Activated T-helper 9 cell treated with anti-CD3 and anti-CD28 coated beads, Interleukin-2, amount 50 U/mL, for 16 hours (primary cell): ENCODE measurements around the gene FNDC3A.
"Not testable (repeated sequence)": the region's sequence is repeated elsewhere in the genome, so short reads cannot be mapped to it uniquely, and the experiment has no call there.

ENCODE experiments used
- DNase-seq: peaks from one replicate; pipeline ENCODE4 v3.0.0-alpha.2; 2020; ENCODE audit warnings: low read depth

The FNDC3A gene

DNA sequence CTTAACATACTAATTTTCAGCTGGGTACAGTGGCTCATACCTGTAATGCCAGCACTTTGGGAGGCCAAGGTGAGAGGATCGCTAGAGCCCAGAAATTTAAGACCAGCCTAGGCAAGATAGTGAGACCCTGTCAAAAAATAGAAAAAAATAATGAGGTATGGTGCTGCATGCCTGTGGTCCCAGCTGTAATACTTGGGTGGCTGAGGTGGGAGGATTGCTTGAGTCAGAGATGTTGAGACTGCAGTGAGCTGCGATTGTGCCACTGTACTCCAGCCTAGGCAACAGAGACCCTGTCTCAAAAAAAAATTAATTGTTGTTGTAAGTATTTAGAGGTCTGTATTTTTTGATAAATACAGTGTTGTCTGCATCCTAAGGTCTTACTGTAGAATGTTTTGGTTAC is 66.8 kb downstream of the FNDC3A start:
- DNase-seq = no peak

DNA sequence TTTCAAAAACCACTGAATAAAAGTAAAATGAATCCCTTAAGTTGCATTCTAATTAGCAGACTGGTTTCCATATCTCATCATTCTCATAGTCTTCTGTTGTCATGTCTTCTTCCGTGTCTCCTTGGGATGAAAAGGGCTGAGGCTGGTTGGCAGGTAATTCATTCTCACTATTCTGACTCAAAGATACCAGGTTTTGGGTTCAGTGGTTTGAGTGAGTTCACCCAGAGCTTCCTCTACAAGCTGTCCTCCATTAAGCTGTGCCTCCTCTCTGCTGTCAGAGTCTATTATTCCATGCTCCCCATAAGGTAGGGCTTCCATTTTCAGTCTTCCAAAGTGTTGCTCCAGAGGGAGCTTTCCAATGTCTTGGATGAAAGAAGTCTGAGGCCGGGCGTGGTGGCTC is 68.3 kb downstream of the FNDC3A start:
- no peak for DNase-seq

DNA sequence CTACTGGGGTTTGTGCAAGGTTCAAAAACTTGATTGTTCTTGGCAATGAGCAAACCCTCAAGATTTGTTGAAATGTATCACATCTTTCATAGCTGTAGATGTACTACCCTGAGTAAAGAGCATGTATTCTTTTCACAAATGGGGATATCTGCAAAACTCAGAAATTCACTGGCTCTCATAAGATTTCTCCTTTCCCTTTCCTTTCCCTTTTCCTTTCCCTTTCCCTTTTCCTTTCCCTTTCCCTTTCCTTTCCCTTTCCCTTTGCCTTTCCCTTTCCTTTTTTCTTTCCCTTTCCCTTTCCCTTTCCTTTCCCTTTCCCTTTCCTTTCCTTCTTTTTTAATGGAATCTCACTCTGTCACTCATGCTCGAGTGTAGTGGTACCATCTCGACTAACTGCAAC is 69.1 kb downstream of the FNDC3A start:
- DNase-seq = no peak

DNA sequence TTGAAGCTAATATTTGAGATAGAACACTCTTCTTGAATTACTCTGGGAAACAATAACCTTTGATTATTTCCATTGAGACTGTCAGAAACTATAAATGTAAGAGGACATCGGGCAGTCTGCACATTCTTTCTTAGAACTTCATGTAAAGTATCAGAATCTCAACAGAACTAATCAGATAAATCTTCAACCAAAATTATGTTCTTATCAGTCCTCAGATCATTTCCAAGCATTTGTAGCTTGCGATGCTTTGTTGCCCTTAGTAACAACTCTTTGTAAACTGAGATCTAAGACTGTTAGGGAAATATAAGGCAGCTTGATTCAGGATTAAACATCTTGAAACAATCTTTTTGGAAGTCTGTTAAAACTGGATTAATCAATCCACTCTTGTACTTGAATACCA is 70.3 kb downstream of the FNDC3A start:
- DNase-seq = no peak

DNA sequence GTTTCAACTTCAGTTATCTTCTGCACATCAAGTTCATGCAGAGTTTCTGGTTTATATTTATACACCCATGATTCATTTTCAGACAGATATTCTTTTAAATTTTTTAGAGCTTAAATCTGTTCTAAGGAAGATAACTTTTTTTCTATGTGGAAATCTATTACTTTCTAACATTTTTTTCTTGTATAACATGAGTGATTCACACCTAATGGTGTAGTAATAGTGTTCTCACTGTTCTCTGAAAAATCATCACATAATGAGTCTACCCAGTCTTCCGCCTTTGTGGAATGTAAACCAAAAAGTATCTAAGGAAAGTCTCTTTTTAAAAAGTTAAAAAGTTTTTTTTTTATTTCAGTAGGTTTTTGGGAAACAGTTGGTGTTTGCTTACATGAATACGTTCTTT is 70.8 kb downstream of the FNDC3A start:
- no peak for DNase-seq

DNA sequence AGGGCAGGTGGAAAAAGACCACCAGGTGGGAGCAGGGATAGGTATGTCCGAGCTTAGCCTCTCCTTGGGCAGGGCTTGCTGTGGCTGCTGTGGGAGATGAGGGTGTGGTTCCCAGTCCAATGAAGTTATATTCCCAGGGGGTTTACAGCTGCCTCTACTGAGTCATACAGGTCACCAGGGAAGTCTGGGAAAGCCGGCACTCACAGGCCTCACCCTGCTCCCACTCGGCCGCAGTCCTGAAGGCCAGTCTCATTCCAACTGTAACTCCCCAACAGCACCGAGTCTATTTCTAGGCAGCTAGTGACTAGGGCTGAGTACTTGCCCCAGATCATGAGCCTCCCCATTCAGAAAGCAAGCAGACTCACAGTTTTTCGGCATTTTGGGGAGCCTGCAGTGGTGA is 77.1 kb downstream of the FNDC3A start:
- no peak for DNase-seq

DNA sequence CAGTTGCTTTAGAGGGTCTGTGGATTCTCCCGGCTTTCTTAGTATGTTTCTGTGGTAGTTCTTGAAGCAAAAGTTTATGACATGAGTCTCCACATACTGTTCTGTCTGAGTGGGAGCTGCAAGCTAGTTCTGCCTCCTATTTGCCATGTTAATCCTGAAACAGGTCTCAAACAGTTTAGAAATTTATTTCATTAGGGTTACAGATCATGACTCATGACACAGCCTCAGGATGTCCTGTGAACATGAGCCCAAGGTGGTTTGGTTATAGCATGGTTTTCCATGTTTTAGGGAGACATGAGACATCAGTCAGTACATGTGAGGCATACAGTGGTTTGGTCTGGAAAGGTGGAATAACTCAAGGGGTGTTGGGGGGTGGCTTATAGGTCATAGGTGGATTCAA is 77.5 kb downstream of the FNDC3A start:
- no peak for DNase-seq

DNA sequence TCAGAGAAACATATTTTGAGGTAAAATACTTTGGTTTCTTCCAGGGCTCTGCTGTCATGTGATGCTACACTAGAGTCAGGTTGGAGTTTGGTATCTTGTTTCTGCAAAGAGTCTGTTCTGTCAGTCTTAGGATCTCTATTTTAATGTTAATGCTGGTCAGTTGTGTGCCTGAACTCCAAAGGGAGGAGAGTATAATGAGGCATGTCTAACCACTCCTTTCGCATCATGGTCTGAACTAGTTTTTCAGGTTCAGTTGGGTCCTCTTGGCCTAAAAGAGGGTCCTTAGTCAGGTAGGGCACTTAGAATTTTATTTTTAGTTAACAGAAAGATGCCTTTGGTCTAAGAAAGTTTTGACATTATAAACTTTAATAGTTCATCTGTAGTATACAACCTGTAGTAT is 78.2 kb downstream of the FNDC3A start:
- no peak for DNase-seq

DNA sequence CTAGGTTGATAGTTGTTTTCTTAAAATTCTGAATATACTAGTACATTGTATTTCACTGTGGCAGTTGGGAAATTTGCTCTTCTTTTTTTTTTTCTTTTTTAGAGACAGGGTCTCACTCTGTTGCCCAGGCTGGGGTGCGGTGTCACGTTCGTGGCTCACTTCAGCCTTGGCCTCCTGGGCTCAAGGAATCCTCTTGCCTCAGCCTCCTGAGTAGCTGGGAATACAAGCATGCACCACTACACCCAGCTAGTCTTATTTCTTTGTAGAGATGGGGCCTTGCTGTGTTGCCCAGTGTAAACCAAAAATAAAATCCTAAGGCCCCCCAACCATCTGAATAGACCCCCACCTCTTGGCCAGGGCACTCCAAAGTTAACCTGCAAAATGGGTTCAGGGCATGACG is 79.3 kb downstream of the FNDC3A start:
- no peak for DNase-seq

DNA sequence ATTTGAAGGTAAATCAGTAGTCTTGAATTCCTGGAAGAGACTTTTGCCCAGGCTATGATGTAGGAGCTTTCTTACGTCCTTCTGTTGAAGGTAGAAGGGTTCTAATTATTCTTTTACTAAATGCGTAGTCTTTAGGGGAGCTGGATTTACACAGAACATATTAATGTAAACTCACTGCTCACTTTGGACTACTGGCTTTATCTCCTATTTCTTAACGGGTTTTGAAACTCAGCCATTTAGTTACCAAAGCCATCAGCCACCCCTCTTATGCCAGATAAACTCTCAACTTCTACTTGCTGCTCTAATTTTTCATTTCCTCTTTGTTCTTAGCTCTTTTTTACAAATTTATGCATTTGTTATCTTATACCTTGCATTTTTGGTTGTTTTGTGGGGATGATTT is 81.5 kb downstream of the FNDC3A start:
- no peak for DNase-seq

DNA sequence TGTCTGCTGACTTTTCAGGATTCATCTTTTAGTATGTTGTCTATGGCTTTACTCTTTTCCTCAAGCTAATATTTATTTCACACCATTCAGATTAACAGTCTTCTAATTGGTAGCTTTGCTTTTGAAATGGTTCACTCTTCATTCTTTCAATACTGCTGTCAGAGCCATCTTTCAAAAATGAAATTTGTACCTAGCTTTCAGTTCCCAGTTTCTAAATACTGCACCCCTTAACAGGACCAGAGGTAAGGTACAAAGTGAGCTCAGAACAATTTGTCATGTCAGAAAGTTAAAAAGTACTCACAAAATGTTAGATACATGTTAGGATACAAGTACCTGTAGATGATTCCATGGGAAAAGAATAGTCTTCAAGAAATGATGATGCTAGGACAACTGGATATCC is 83.0 kb downstream of the FNDC3A start:
- DNase-seq = no peak

DNA sequence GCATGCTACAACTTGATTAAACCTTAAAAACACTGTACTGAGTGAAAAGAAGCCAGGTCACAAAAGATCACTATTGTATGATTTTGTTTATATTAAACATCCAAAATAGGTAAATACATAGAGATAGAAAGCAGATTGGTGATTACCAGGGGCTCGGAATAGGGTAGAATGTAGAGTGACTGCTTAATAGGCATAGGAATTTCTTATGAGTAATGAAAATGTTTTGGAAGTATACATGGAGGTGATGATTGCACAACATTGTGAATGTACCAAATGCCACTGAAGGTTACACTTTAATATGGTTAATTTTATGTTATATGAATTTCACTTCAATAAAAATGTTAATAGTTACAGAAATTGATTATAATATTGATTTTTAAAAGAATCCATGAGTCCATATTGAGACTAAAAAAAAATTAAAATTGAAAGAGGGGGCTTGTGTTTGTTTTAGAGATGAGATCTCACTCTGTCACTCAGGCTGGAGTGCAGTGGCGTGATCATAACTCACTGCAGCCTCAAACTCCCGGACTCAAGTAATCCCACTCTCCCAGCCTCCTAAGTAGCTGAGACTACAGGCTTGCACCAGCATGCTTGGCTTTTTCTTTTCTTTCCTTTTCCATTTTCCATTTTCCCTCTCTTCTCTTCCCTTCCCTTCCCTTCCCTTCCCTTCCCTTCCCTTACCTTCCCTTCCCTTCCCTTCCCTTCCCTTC is 85.1 kb downstream of the FNDC3A start:
- no peak for DNase-seq

DNA sequence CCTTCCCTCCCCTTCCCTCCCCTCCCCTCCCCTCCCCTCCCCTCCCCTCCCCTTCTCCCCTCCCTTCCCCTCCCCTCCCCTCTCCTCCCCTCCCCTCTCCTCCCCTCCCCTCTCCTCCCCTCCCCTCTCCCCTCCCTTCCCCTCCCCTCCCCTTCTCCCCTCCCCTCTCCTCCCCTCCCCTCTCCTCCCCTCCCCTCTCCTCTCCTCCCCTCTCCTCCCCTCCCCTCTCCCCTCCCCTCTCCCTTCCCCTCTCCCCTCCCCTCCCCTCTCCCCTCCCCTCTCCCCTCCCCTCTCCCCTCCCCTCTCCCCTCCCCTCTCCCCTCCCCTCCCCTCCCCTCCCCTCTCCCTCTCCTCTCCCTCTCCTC is 85.7 kb downstream of the FNDC3A start:
- not testable (repeated sequence) for DNase-seq

DNA sequence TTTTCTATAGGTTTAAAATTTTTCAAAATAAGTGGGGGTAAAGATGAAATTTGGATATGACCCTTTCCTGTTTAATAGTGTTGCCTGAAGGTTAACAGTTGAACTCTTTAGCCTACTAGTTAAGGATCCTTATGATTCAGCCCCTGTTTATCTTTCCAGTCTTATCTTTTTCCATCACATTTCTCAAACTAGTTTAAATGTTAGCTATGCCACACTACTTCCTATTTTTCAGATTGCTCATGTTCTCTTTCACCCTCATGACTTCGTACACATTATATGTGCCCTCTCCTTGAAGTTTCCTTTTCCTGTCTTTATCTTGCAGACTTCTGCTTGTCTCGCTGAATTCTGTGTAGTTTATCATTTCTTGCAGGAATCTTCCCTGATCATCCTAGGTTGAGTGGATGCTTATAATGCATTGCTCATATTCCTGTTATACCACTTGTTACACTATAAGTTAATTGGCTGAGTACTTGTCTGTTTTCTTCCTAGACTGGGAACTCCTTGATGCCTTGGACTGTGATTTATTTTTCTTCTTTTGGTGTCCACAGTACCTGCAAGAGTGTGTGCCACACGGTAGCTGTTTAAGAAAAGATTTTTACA is 86.7 kb downstream of the FNDC3A start:
- DNase-seq = no peak

DNA sequence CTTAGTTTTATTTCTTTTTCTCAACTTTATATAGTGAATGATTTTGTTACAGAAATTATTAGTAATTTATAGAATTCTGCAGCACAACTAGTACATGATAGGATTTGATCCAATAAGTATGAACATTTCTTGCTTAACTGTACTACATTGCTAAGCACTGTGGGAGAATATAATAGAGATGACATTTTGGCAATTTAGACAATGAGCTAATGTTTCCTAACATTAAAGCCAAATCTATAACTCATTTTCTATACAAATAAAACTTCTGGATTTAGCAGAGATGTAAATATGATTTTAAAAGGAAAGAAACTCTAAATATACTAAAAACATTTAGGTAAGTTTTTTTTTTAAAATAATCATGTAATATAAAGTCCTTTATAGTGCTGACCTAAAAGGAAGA is 87.3 kb downstream of the FNDC3A start:
- no peak for DNase-seq

DNA sequence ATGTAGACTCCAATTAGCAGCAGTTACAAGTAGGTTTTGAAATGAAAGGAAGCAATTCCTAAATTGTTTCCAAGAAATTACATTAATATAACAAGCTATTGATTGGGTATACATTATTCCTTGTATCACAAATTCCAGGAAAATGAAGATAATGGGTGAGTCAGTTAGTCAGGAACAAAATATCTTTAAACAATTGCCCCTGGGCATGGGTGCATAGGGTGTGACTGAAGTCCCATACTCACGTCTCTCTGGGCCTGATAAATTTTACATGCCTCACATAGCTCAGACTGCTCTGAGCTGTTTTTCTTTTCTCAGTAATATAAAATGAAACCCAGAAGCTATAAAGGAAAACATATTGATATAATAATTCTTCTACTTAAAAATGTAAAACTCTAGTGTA is 87.8 kb downstream of the FNDC3A start:
- no peak for DNase-seq

DNA sequence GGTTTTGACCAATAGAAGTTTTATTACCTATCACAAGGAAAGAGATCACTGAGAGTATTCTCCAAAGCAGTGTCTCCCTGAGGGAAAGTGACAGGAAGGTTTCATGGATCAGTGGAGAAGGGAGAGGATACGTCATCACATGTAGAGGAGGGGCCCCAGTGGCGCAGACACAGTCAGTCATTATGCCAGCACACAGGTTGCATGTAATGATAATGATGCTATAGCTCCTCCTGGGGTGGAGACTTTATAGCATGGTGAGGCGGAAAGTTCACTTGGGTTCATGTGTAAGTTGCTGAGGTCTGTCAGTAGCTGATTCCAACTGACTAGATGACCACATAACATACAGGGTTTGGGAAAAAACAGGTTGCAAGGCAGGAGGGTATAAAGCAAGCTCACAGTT is 88.8 kb downstream of the FNDC3A start:
- DNase-seq = no peak

DNA sequence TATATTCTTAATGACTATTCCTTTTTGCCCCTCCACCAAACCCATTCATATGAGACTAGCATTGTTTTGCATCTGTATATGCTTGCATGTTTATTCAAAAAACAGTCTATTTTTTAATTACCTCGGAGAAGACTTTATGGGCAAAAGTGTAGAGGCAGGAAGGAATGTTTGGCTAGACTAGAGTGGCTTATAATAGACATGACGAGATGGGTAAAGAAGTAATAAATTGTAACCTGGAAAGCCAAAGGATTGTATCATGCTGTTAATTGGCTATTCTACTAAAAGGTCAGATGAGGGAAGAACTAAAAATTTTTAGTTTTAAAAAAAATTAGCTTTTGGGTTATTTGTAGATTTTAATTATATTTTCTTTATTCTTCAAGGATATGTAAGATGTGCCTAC is 91.1 kb downstream of the FNDC3A start:
- no peak for DNase-seq

DNA sequence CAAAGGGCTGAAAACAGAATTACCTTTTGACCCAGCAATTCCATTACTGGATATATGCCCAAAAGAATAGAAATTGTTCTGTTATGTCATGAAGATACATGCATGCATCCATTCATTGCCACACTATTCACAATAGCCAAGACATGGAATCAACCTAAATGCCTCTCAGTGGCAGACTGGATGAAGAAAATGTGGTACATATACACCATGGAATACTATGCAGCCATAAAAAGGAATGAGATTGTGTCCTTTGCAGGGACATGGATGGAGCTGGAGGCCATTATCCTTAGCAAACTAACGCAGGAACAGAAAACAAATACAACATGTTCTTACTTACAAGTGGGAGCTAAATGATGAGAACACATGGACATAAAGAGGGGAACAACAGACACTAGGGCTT is 92.8 kb downstream of the FNDC3A start:
- not testable (repeated sequence) for DNase-seq

DNA sequence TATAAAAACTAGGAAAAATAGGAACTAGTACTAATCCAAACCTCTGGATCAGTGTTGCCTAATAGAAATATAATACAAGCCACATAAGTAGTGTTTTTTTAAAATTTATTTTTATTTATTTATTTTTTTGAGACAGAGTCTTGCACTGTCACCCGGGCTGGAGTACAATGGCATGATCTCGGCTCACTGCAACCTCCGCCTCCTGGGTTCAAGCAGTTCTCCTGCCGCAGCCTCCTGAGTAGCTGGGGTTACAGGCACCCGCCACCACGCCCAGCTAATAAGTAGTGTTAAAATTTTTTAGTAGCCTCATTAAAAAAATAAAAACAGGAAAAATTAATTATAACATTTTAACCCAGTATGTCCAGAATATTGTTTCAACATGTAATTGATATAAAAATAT is 94.3 kb downstream of the FNDC3A start:
- not testable (repeated sequence) for DNase-seq

DNA sequence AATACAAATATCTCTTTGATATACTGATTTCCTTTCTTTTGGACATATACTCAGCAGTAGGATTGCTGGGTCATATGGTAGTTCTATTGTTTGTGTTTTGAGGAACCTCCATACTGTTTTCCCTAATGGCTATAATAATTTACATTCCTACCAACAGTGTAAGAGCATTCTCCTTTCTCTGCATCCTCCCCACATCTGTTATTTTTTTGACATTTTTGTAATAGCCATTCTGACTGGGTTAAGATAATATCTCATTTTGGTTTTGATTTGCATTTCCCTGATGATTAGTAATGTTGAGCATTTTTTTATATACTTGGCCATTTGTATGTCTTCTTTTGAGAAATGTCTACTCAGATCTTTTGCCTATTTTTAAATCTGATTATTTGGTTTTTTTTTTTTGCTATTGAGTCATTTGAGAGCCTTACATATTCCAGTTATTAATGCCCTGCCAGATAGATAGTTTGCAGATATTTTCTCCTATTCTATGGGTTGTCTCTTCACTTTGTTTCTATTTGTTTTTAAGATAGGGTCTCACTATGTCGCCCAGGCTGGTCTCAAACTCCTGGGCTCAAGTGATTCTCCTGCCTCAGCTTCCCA is 95.7 kb downstream of the FNDC3A start:
- no peak for DNase-seq

DNA sequence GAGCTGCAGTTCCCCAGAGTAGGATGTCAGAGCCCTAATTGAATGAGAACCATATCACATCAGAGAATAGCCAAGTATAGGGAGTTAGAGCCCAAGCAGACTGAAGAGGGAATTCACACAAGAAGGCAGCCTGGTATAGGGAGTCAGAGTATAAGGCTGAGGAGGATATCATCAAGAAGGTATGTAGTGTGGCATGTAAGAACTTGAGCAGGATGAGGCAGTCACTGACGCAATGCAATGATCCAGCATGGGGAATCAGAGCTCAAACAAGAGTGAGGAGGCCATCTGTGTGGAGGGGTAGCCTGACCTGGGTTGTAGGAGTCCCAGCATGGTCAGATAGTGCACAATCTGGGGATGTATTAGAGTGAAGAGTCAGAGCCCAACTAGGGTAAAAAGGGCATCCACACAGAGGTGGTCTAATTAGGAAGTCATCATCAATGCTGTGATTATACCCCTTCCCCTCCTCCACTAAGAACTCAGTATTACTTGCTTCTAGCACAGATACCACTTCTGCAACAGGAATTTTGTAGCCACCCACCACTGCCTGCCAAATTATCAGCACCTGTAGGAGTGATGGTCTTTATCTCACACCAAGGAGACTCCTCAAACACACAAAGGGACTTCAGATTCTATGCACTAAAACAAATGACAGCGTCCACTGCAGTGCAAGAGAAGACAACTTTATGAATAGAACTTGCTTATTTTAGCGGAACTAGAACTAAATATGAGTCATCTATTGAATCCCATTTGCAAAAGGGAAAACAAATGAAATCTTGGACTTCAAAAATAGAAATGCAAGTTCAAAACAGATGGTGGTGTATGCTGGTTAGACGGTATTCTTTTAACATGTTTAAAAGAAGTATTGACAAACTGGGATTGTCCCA is 107.2 kb downstream of the FNDC3A start:
- no peak for DNase-seq

DNA sequence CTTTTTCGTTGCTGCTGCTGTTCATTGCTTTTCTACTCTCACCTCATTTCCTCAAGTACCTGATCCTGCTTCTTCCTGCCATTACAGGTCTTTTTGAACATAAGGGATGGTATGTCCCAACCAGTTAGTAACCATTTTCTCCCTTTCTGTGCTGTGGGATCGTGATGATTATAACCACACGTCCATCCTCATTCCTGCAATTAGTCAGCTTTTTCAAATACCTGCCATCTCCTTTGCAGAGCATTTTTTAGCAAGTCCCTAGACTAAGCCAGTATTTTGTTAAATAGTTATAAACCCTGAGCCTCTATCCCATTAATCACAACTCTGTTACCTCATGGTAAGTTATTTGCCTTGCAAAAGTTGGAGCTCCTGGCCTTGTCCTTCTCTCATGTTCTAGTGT is 109.2 kb downstream of the FNDC3A start:
- DNase-seq = no peak
